Neural cell (in vitro differentiated cells): Measurements from ENCODE around the gene TAF8. TPM values are rescaled to one million over a fixed set of nuclear protein-coding genes. Genes with fewer than 3 reads are reported as not detected.

Experiments used
- H2AFZ ChIP-seq: fragments of 200-600, 300-800 bp; sonication (generic), shearing (Covaris generic); 2 replicates; pipeline ENCODE4 v1.6.0; 2014; ENCODE audit warnings: low read depth, mild to moderate bottlenecking, antibody characterized with exemption, low read length, moderate library complexity
- H3F3A ChIP-seq: fragments of 200-600 bp; shearing (Covaris generic); 2 replicates; pipeline ENCODE4 v1.6.1; 2016; ENCODE audit warnings: mild to moderate bottlenecking, moderate library complexity, mixed read lengths, antibody characterized with exemption, low read length; ENCODE audit not compliant: insufficient read depth, poor library complexity, severe bottlenecking
- H3K27ac ChIP-seq: fragments of 200-600, 300-800 bp; sonication (generic), shearing (Covaris generic); 2 replicates; pipeline ENCODE4 v1.5.1; 2014; ENCODE audit warnings: mild to moderate bottlenecking, low read length, moderate library complexity
- H3K27me3 ChIP-seq: fragments of 300-800, 200-600 bp; sonication (generic), shearing (Covaris generic); 2 replicates; pipeline ENCODE4 v1.6.0; 2014; ENCODE audit warnings: mild to moderate bottlenecking, low read depth, low read length, moderate library complexity; ENCODE audit not compliant: insufficient read depth
- H3K36me3 ChIP-seq: fragments of 300-800, 200-600 bp; sonication (generic), shearing (Covaris generic); 2 replicates; pipeline ENCODE4 v1.5.1; 2014; ENCODE audit warnings: mild to moderate bottlenecking, antibody characterized with exemption, low read length, moderate library complexity; ENCODE audit not compliant: insufficient read depth
- H3K4me2 ChIP-seq: fragments of 300-800, 200-600 bp; sonication (generic), shearing (Covaris generic); 2 replicates; pipeline ENCODE4 v1.6.0; 2014; ENCODE audit warnings: mild to moderate bottlenecking, low read length
- H3K4me3 ChIP-seq: fragments of 300-800, 200-600 bp; sonication (generic), shearing (Covaris generic); 2 replicates; pipeline ENCODE4 v1.5.1; 2014; ENCODE audit warnings: mild to moderate bottlenecking, low read length, moderate library complexity
- H3K79me2 ChIP-seq: fragments of 200-600 bp; shearing (Covaris generic); replicated peaks from 2 replicates; pipeline ENCODE4 v1.6.0; 2014; ENCODE audit warnings: mild to moderate bottlenecking, low read length, moderate library complexity; ENCODE audit not compliant: insufficient read depth
- H3K9ac ChIP-seq: fragments of 300-800, 200-600 bp; sonication (generic), shearing (Covaris generic); 2 replicates; pipeline ENCODE4 v1.6.1; 2016; ENCODE audit warnings: mild to moderate bottlenecking, low read length, mixed read lengths
- H3K9me2 ChIP-seq: fragments of 200-600 bp; shearing (Covaris generic); 2 replicates; pipeline ENCODE4 v1.6.1; 2016; ENCODE audit warnings: mild to moderate bottlenecking, low read length, mixed read lengths; ENCODE audit not compliant: insufficient read depth
- H3K9me3 ChIP-seq: fragments of 200-600, 300-800 bp; sonication (generic), shearing (Covaris generic); 2 replicates; pipeline ENCODE4 v1.6.1; 2016; ENCODE audit warnings: mild to moderate bottlenecking, mixed run types, low read length, moderate library complexity, mixed read lengths
- H4K20me1 ChIP-seq: fragments of 200-600 bp; shearing (Covaris generic); 2 replicates; pipeline ENCODE4 v1.6.1; 2016; ENCODE audit warnings: mild to moderate bottlenecking, mixed run types; ENCODE audit not compliant: insufficient read depth
- EP300 ChIP-seq: fragments of 450-650 bp; conservative IDR thresholded peaks from 2 replicates; pipeline ENCODE4 v1.6.1; 2014; ENCODE audit warnings: antibody characterized with exemption, mild to moderate bottlenecking, moderate library complexity; ENCODE audit not compliant: poor library complexity, severe bottlenecking
- EZH2 ChIP-seq: fragments of 200-600, 300-800 bp; shearing (Covaris generic), sonication (generic); IDR thresholded peaks from 2 replicates; pipeline ENCODE4 v1.6.1; 2014; ENCODE audit warnings: antibody characterized with exemption, low read length, borderline replicate concordance, mild to moderate bottlenecking; ENCODE audit not compliant: insufficient read depth, poor library complexity, severe bottlenecking
- MXI1 ChIP-seq: fragments of 450-650 bp; conservative IDR thresholded peaks from 2 replicates; pipeline ENCODE4 v1.6.1; 2014; ENCODE audit warnings: antibody characterized with exemption, mild to moderate bottlenecking; ENCODE audit not compliant: poor library complexity, severe bottlenecking
- POLR2AphosphoS5 ChIP-seq: IDR thresholded peaks from 2 replicates; pipeline ENCODE4 v1.6.1; 2012
- RAD21 ChIP-seq: fragments of 450-650 bp; conservative IDR thresholded peaks from 2 replicates; pipeline ENCODE4 v1.6.1; 2014; ENCODE audit warnings: antibody characterized with exemption, mild to moderate bottlenecking, moderate library complexity
- SMC3 ChIP-seq: fragments of 450-650 bp; conservative IDR thresholded peaks from 2 replicates; pipeline ENCODE4 v1.6.1; 2014; ENCODE audit warnings: antibody characterized with exemption, mild to moderate bottlenecking, moderate library complexity; ENCODE audit not compliant: poor library complexity
- TAF1 ChIP-seq: IDR thresholded peaks from 2 replicates; pipeline ENCODE4 v1.6.1; 2012; ENCODE audit warnings: low read depth
- polyA plus RNA-seq: library from polyadenylated mRNA; depleted of rRNA; stranded (reverse); fragments of >200 nt; gene quantifications from 2 replicates; pipeline ENCODE4 v1.2.3, GENCODE V29; 2014
- TF ChIP-seq, protein P1 (sequence below): IDR thresholded peaks from 2 replicates; pipeline ENCODE4 v1.6.1; 2012; ENCODE audit warnings: borderline replicate concordance
- TF ChIP-seq, protein P2 (sequence below): fragments of 450-650 bp; IDR thresholded peaks from 2 replicates; pipeline ENCODE4 v1.5.1; 2014; ENCODE audit warnings: antibody characterized with exemption, mild to moderate bottlenecking, moderate library complexity; ENCODE audit not compliant: poor library complexity, severe bottlenecking

TAF8 gene
- polyA plus RNA-seq, 1 donor from 2014 or later, result 5.1 TPM

GRCh38 chr6:42040856-42041480 lies 9.4 kb upstream of the TAF8 start:
- Histone ChIP-seq H2AFZ (no peak overlapping the region), H3K27me3 (no peaks in the 10 kb centered on the region), H3K4me2 (no peak overlapping the region), H3K4me3 (no peak overlapping the region), H3K9me2 (no peaks in the 10 kb centered on the region), H3K27ac (no peak overlapping the region), H3K9me3 (no peaks in the 10 kb centered on the region), H3F3A (no peaks in the 10 kb centered on the region), H4K20me1 (no peaks in the 10 kb centered on the region), H3K79me2 (no peaks in the 10 kb centered on the region), H3K36me3 (no peaks in the 10 kb centered on the region), H3K9ac (no peak overlapping the region)
- TF ChIP-seq POLR2AphosphoS5 (no peak), MXI1 (no peak), EZH2 (no peak), EP300 (no peak), RAD21 (no peak), SMC3 (no peak)
- TF ChIP-seq, protein P1, sequence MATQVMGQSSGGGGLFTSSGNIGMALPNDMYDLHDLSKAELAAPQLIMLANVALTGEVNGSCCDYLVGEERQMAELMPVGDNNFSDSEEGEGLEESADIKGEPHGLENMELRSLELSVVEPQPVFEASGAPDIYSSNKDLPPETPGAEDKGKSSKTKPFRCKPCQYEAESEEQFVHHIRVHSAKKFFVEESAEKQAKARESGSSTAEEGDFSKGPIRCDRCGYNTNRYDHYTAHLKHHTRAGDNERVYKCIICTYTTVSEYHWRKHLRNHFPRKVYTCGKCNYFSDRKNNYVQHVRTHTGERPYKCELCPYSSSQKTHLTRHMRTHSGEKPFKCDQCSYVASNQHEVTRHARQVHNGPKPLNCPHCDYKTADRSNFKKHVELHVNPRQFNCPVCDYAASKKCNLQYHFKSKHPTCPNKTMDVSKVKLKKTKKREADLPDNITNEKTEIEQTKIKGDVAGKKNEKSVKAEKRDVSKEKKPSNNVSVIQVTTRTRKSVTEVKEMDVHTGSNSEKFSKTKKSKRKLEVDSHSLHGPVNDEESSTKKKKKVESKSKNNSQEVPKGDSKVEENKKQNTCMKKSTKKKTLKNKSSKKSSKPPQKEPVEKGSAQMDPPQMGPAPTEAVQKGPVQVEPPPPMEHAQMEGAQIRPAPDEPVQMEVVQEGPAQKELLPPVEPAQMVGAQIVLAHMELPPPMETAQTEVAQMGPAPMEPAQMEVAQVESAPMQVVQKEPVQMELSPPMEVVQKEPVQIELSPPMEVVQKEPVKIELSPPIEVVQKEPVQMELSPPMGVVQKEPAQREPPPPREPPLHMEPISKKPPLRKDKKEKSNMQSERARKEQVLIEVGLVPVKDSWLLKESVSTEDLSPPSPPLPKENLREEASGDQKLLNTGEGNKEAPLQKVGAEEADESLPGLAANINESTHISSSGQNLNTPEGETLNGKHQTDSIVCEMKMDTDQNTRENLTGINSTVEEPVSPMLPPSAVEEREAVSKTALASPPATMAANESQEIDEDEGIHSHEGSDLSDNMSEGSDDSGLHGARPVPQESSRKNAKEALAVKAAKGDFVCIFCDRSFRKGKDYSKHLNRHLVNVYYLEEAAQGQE, result no peak

DNA sequence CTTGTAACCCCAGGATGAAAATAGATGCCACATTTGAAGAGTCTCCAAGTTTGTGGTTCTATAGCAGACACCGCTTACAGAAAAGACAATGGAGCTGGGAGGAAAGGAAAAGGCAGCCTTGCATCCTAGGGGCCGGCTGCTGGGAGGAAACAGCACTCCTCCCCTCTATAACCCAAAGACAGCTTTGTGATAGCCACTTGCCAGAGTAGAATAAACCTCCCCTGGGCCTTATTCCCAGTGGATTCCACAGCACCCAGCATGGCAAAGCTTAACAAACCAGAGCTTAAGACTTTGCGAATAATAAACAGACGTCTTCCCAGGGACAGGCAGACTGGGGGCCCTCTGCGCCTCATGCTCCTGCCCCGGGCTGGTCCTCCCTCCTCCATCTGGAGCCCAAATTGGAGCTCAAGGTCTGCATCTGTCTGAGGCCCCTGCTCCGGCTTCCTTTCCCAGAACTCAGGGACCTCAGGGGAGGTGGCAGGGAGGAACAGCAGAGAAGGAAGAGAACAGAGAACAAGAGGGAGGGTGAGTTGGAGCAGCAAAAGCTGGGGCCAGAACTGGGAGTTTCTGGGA lies 8.8 kb upstream of the TAF8 start:
- Histone ChIP-seq H3K79me2 (no peaks in the 10 kb centered on the region), H3K27ac (no peak overlapping the region), H3K4me2 (no peak overlapping the region), H3K9ac (no peak overlapping the region), H3K27me3 (peaks cover 3% of the 10 kb centered on the region), H3F3A (no peaks in the 10 kb centered on the region), H3K9me3 (no peaks in the 10 kb centered on the region), H3K4me3 (no peak overlapping the region), H3K36me3 (no peaks in the 10 kb centered on the region), H4K20me1 (no peaks in the 10 kb centered on the region), H2AFZ (no peak overlapping the region), H3K9me2 (no peaks in the 10 kb centered on the region)
- TF ChIP-seq SMC3, result no peak
- TF ChIP-seq RAD21, result no peak
- TF ChIP-seq, protein P2, sequence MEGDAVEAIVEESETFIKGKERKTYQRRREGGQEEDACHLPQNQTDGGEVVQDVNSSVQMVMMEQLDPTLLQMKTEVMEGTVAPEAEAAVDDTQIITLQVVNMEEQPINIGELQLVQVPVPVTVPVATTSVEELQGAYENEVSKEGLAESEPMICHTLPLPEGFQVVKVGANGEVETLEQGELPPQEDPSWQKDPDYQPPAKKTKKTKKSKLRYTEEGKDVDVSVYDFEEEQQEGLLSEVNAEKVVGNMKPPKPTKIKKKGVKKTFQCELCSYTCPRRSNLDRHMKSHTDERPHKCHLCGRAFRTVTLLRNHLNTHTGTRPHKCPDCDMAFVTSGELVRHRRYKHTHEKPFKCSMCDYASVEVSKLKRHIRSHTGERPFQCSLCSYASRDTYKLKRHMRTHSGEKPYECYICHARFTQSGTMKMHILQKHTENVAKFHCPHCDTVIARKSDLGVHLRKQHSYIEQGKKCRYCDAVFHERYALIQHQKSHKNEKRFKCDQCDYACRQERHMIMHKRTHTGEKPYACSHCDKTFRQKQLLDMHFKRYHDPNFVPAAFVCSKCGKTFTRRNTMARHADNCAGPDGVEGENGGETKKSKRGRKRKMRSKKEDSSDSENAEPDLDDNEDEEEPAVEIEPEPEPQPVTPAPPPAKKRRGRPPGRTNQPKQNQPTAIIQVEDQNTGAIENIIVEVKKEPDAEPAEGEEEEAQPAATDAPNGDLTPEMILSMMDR, result no peak
- TF ChIP-seq, protein P1, result no peak
- no peak for TF ChIP-seq TAF1
- no peak for TF ChIP-seq EP300
- TF ChIP-seq MXI1, result no peak
- no peak for TF ChIP-seq EZH2
- TF ChIP-seq POLR2AphosphoS5, result no peak
